Muscle layer of colon (tissue), 2 donors: Measurements from ENCODE around the gene C1orf21.

Experiments used
- H3K27ac ChIP-seq: one replicate; pipeline ENCODE4 v1.7.0; 2013; ENCODE audit warnings: low read depth, mild to moderate bottlenecking, low read length, moderate library complexity
- H3K27me3 ChIP-seq, 2 donors: one replicate each; pipeline ENCODE4 v1.7.0; 2013; ENCODE audit warnings: low read length in 2 of 2, mild to moderate bottlenecking in 2 of 2; ENCODE audit not compliant: insufficient read depth in 2 of 2, control insufficient read depth in 1 of 2
- H3K36me3 ChIP-seq: one replicate; pipeline ENCODE4 v1.7.0; 2013; ENCODE audit warnings: mild to moderate bottlenecking, low read length; ENCODE audit not compliant: insufficient read depth
- H3K4me1 ChIP-seq: one replicate; pipeline ENCODE4 v1.7.0; 2013; ENCODE audit warnings: mild to moderate bottlenecking, low read length; ENCODE audit not compliant: insufficient read depth
- H3K4me3 ChIP-seq, 2 donors: one replicate each; pipeline ENCODE4 v1.7.0; 2013; ENCODE audit warnings: low read length in 2 of 2, low read depth in 1 of 2, mild to moderate bottlenecking in 1 of 2, moderate library complexity in 1 of 2
- H3K9ac ChIP-seq: one replicate; pipeline ENCODE4 v1.7.0; 2013; ENCODE audit warnings: low read length
- H3K9me3 ChIP-seq: one replicate; pipeline ENCODE4 v1.7.0; 2013; ENCODE audit warnings: mild to moderate bottlenecking, low read length
- donor health status: abdominal sarcoma.
- donor health status: Adenocarcinoma of cecum.

C1orf21 gene

DNA sequence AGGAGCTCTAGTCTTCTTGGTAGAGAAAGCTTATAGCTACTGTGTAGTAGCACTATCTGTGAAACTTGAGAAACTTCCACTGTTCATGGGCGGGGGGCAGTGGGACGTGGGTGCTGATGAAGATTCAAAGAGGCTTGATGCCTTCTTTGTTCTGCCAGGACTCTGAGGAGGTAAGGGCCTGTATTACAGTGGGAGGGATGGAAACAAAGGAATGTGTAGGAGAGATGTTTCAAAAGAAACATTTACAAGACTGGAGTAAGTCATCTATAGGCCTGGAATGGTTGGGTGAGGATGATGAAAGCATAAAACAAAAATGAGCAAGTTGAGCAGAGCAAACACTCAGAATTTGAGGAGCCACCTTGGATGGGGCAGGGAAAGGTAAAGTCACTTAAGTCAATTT, 89.4 kb downstream of the C1orf21 start:
- no peaks in the 10 kb centered on the region for H3K36me3 ChIP-seq
- no peaks in the 10 kb centered on the region for H3K9me3 ChIP-seq
- no peak overlapping the region for H3K27ac ChIP-seq

GRCh38 chr1:184479435-184480167, 92.8 kb downstream of the C1orf21 start:
- H3K9ac ChIP-seq = no peak overlapping the region
- no peaks in the 10 kb centered on the region for H3K27me3 ChIP-seq
- H3K36me3 ChIP-seq = no peaks in the 10 kb centered on the region
- peaks cover 34% of the 10 kb centered on the region for H3K4me1 ChIP-seq
- H3K9me3 ChIP-seq = no peaks in the 10 kb centered on the region
- no peak overlapping the region for H3K27ac ChIP-seq
- H3K4me3 ChIP-seq = no peak overlapping the region

More for the DNA sequence above, 89.4 kb downstream of the C1orf21 start:
- Histone ChIP-seq H3K9ac (no peak overlapping the region), H3K27me3 (no peaks in the 10 kb centered on the region), H3K4me1 (peaks cover 1% of the 10 kb centered on the region), H3K4me3 (no peak overlapping the region)

GRCh38 chr1:184480736-184481135, 93.9 kb downstream of the C1orf21 start:
- H3K9ac ChIP-seq = no peak overlapping the region
- H3K27me3 ChIP-seq = no peaks in the 10 kb centered on the region
- H3K4me3 ChIP-seq = no peak overlapping the region
- peaks cover 45% of the 10 kb centered on the region for H3K4me1 ChIP-seq
- H3K36me3 ChIP-seq = no peaks in the 10 kb centered on the region
- H3K27ac ChIP-seq = no peak overlapping the region
- no peaks in the 10 kb centered on the region for H3K9me3 ChIP-seq

DNA sequence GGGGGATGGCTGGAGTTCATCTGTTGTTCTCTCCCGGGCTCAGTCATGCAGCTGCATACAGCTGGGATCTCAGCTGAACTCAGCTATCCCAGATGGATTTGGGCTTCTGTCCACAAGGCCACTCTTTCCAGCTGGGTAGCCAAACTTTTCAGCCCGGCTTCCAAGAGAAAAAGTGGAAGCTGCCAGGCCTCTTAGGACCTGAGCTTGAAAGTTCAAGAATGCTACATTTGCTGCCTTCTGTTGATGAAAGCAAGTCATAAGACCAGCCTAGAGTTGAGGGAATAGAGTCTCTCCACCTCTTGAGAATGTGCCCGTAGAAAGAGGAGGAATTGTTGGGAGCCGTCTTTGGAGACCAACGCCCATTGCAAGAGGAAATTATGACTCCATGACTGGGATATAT, 95.3 kb downstream of the C1orf21 start:
- Histone ChIP-seq H3K27ac (no peak overlapping the region), H3K9me3 (no peaks in the 10 kb centered on the region), H3K27me3 (no peaks in the 10 kb centered on the region), H3K9ac (no peak overlapping the region), H3K4me3 (no peak overlapping the region), H3K36me3 (no peaks in the 10 kb centered on the region), H3K4me1 (peaks cover 59% of the 10 kb centered on the region)

DNA sequence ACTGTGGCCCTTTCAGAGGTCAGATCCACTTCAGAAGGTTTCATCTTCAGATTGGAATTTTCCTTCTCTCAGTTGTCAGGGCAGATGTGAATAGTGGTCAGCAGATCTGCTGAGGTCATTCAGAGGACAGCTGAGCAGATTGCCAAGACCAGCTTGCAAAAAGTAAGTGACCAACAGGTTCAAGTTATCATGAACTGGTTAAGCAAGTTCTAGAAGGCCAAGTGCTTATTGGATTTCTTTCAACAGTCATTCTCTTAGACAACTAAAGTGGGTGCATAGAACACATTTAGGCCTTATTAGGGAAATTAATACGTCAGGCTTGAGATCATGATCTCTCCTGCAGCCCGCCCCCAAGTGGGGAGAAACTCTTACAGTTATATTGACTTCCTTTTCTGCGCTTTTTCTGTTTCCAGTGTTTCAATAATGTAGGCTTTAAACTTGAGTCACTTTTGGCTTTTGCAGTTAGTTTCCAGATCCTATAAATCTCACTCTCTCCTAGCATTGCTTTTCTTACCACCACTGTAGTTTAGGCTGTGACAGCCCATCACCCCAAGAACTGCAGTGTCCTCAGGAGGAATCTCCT, 96.4 kb downstream of the C1orf21 start:
- no peaks in the 10 kb centered on the region for H3K27me3 ChIP-seq
- peaks cover 65% of the 10 kb centered on the region for H3K4me1 ChIP-seq
- H3K27ac ChIP-seq = peak overlapping the region; percentile 16
- H3K36me3 ChIP-seq = no peaks in the 10 kb centered on the region
- H3K9ac ChIP-seq = no peak overlapping the region
- no peak overlapping the region for H3K4me3 ChIP-seq
- no peaks in the 10 kb centered on the region for H3K9me3 ChIP-seq

DNA sequence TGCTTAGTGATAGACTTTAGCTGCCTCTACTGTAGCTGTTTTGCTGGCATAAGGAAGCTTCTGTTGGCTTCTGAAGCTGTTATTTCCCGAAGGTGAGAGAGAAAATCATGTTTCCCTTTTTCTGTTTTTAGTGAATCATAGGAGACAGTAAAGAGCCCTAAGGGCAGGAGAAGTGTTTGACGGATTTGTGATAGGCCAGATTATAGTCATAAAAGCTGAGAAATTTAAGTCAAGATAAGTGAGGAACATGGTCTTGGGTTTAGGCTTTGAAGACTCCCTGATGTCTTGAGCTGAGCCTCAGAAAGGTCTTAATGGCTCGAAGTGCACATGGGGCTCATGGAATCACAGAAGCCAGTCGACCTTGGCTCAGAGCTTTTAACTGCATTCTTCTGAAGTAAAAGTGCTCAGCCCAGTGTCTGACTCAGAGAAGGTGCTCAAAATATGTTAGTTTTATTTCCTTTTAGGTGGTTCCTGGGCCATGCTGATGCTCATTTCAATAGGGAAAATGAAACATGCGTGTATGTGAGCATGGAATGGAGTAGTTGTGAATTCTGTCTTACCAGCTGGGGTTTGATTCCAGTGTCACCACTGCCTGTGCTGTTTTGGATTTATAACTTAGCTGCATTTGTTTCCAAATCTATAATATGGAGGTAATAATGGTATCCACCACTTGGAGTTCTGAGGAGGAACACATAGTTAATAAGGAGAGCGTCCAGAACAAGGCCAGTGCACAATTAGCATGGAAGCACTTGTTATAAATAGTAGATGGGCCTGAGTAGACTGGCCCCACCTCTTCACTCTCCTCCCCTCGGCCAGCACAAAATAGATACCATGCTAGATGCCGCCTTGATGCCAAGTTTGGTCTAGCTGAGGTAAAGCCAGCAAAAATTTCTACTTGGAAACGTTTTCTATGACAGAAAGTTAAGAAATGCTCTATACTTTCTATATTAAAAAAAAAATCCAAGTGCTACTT, 99.2 kb downstream of the C1orf21 start:
- Histone ChIP-seq H3K27ac (peak overlapping the region; percentile 51), H3K4me3 (no peak overlapping the region), H3K9me3 (no peaks in the 10 kb centered on the region), H3K4me1 (peaks cover 69% of the 10 kb centered on the region), H3K36me3 (no peaks in the 10 kb centered on the region), H3K9ac (no peak overlapping the region), H3K27me3 (no peaks in the 10 kb centered on the region)

GRCh38 chr1:184486761-184487445, 100.1 kb downstream of the C1orf21 start:
- H3K4me1 ChIP-seq = peaks cover 69% of the 10 kb centered on the region

DNA sequence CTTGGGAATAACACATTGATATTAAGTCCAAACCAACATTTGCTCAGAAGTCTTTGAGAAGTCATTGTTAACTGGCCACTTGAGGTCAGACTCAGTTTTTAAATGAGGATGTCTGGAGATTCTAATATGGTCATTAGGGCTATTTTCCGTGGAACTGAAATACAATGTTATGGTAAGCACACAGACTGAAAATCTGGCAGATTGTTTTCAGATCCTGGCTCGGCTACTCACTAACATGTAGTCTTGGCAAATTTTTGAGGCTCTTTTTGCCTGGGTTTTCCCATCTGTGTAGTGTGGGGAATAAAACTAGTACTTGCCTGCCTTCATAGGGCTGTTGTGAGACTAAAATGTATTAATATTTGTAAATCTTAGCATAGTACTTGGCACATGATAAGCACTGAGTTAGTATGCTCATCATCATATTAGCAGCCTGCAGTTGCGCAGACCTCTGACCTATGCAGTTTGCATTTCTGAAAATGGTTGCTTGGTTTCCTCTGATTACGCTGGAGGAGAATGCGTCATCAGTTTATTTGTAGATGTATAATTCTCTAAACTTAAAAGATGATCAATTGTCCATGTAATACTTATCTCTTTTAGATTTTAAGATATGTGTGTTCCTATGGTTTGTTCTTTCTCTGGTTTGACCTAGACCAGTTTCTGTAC, 100.8 kb downstream of the C1orf21 start:
- Histone ChIP-seq H3K9me3 (no peaks in the 10 kb centered on the region), H3K36me3 (no peaks in the 10 kb centered on the region), H3K4me1 (peaks cover 70% of the 10 kb centered on the region), H3K9ac (no peak overlapping the region), H3K27ac (no peak overlapping the region), H3K27me3 (no peaks in the 10 kb centered on the region), H3K4me3 (no peak overlapping the region)

More at GRCh38 chr1:184486761-184487445, 100.1 kb downstream of the C1orf21 start:
- H3K36me3 ChIP-seq = no peaks in the 10 kb centered on the region
- no peaks in the 10 kb centered on the region for H3K27me3 ChIP-seq
- no peaks in the 10 kb centered on the region for H3K9me3 ChIP-seq
- peak overlapping the region; percentile 16 for H3K27ac ChIP-seq
- no peak overlapping the region for H3K4me3 ChIP-seq
- H3K9ac ChIP-seq = no peak overlapping the region

GRCh38 chr1:184489908-184490307, 103.1 kb downstream of the C1orf21 start:
- Histone ChIP-seq H3K9ac (no peak overlapping the region), H3K27ac (no peak overlapping the region), H3K27me3 (no peaks in the 10 kb centered on the region), H3K4me1 (peaks cover 56% of the 10 kb centered on the region), H3K36me3 (no peaks in the 10 kb centered on the region), H3K4me3 (no peak overlapping the region), H3K9me3 (no peaks in the 10 kb centered on the region)

DNA sequence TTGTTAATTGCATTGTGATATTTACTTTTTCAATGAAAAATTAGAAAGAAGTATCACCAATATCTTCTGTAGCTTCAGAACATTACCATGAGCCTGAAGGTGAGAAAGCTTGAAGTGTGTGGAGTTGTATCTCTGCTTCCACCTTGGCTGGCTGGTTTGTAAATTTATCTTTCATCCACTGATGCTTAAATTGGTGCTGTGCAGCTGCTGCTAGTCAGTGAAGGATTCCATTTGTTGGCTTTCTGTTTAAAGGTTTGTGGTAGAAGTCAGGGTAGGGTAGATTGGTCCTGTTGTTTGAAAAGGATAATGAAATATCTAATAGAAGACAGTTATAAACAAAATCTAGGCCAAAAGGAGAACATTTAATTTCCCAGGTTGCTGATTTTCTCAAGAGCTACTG, 105.7 kb downstream of the C1orf21 start:
- Histone ChIP-seq H3K4me1 (peaks cover 31% of the 10 kb centered on the region), H3K27ac (no peak overlapping the region), H3K36me3 (no peaks in the 10 kb centered on the region), H3K9ac (no peak overlapping the region), H3K9me3 (no peaks in the 10 kb centered on the region), H3K27me3 (no peaks in the 10 kb centered on the region), H3K4me3 (no peak overlapping the region)
